Activated T-cell treated with anti-CD3 and anti-CD28 coated beads, Interleukin-2, amount 50 U/mL, for 4 hours (primary cell): ENCODE data around the gene FAM131A. TPM values are rescaled to one million over a fixed set of nuclear protein-coding genes. Genes with fewer than 3 reads are reported as not detected.

Experiments
- ATAC-seq, 2 donors: fragments of 200-7000 bp; cut with Tn5 transposase; one replicate each; pipeline ENCODE4 v1.10.0; 2021
- DNase-seq: peaks from one replicate; pipeline ENCODE4 v3.0.0-alpha.2; 2020
- H3K27me3 Mint-ChIP-seq: one replicate; pipeline ENCODE4 v1.8.0; 2021; ENCODE audit warnings: low read depth, mixed read lengths
- H3K36me3 Mint-ChIP-seq: one replicate; pipeline ENCODE4 v1.8.0; 2022; ENCODE audit warnings: mixed read lengths; ENCODE audit not compliant: insufficient read depth
- H3K4me1 Mint-ChIP-seq: one replicate; pipeline ENCODE4 v1.8.0; 2021; ENCODE audit warnings: low read depth, mixed read lengths
- H3K4me3 Mint-ChIP-seq: one replicate; pipeline ENCODE4 v1.8.0; 2021; ENCODE audit warnings: mild to moderate bottlenecking, moderate library complexity, mixed read lengths
- H3K9me3 Mint-ChIP-seq: one replicate; pipeline ENCODE4 v1.8.0; 2021; ENCODE audit warnings: mixed read lengths
- total RNA-seq, 3 donors: library from RNA; stranded (reverse); gene quantifications; one replicate each; pipeline ENCODE4 v1.2.1, GENCODE V29; 2021

FAM131A gene
- total RNA-seq, 3 donors from 2014 or later = 3.5 to 4.4 (median 3.7) TPM

GRCh38 chr3:184362668-184363546 is 25.5 kb downstream of the FAM131A start:
- H3K27me3 Mint-ChIP-seq = no peaks in the 10 kb centered on the region
- peak overlapping the region; percentile 99 for H3K4me3 Mint-ChIP-seq
- peak; percentile 83 to 84 for ATAC-seq
- H3K4me1 Mint-ChIP-seq = peaks cover 19% of the 10 kb centered on the region
- H3K36me3 Mint-ChIP-seq = peaks cover 23% of the 10 kb centered on the region
- DNase-seq = peak; percentile 90
- H3K9me3 Mint-ChIP-seq = no peaks in the 10 kb centered on the region

GRCh38 chr3:184366619-184367289 is 29.4 kb downstream of the FAM131A start:
- H3K4me1 Mint-ChIP-seq = peaks cover 18% of the 10 kb centered on the region
- no peak overlapping the region for H3K4me3 Mint-ChIP-seq
- no peaks in the 10 kb centered on the region for H3K27me3 Mint-ChIP-seq
- DNase-seq (no peak), ATAC-seq (no peak)
- H3K36me3 Mint-ChIP-seq = peaks cover 41% of the 10 kb centered on the region
- no peaks in the 10 kb centered on the region for H3K9me3 Mint-ChIP-seq

- Mint-ChIP-seq H3K4me1 (peaks cover 18% of the 10 kb centered on the region), H3K36me3 (peaks cover 41% of the 10 kb centered on the region), H3K9me3 (no peaks in the 10 kb centered on the region)
Measured at GRCh38 chr3:184368116-184368515, 30.7 kb downstream of the FAM131A start.

GRCh38 chr3:184368586-184369183 is 31.3 kb downstream of the FAM131A start:
- no peak for DNase-seq
- ATAC-seq = no peak
- H3K4me1 Mint-ChIP-seq = peaks cover 18% of the 10 kb centered on the region
- H3K4me3 Mint-ChIP-seq = no peak overlapping the region
- peaks cover 41% of the 10 kb centered on the region for H3K36me3 Mint-ChIP-seq
- no peaks in the 10 kb centered on the region for H3K27me3 Mint-ChIP-seq
- no peaks in the 10 kb centered on the region for H3K9me3 Mint-ChIP-seq

More at GRCh38 chr3:184368116-184368515, 30.7 kb downstream of the FAM131A start:
- no peak for ATAC-seq
- DNase-seq = no peak
- Mint-ChIP-seq H3K27me3 (no peaks in the 10 kb centered on the region), H3K4me3 (no peak overlapping the region)

GRCh38 chr3:184371570-184372018 is 34.2 kb downstream of the FAM131A start:
- H3K36me3 Mint-ChIP-seq = peaks cover 29% of the 10 kb centered on the region
- DNase-seq (peak; percentile 43), ATAC-seq (peak; percentile 94)
- no peaks in the 10 kb centered on the region for H3K9me3 Mint-ChIP-seq
- no peak overlapping the region for H3K4me3 Mint-ChIP-seq
- peaks cover 5% of the 10 kb centered on the region for H3K4me1 Mint-ChIP-seq
- H3K27me3 Mint-ChIP-seq = peaks cover 9% of the 10 kb centered on the region

GRCh38 chr3:184372296-184372821 is 35.0 kb downstream of the FAM131A start:
- ATAC-seq = no peak
- H3K36me3 Mint-ChIP-seq = peaks cover 22% of the 10 kb centered on the region
- H3K4me3 Mint-ChIP-seq = no peak overlapping the region
- H3K4me1 Mint-ChIP-seq = peaks cover 2% of the 10 kb centered on the region
- no peak for DNase-seq
- no peaks in the 10 kb centered on the region for H3K9me3 Mint-ChIP-seq
- H3K27me3 Mint-ChIP-seq = peaks cover 14% of the 10 kb centered on the region

GRCh38 chr3:184372911-184373310 is 35.5 kb downstream of the FAM131A start:
- DNase-seq (no peak), ATAC-seq (no peak)
- Mint-ChIP-seq H3K9me3 (no peaks in the 10 kb centered on the region), H3K4me3 (no peak overlapping the region), H3K27me3 (peaks cover 19% of the 10 kb centered on the region), H3K4me1 (peaks cover 2% of the 10 kb centered on the region), H3K36me3 (peaks cover 18% of the 10 kb centered on the region)

- no peak overlapping the region for H3K4me3 Mint-ChIP-seq
- DNase-seq = no peak
Measured at GRCh38 chr3:184373422-184373821, 36.0 kb downstream of the FAM131A start.

GRCh38 chr3:184375747-184376461 is 38.5 kb downstream of the FAM131A start:
- H3K27me3 Mint-ChIP-seq = peaks cover 38% of the 10 kb centered on the region
- ATAC-seq (no peak), DNase-seq (no peak)
- H3K9me3 Mint-ChIP-seq = no peaks in the 10 kb centered on the region
- no peaks in the 10 kb centered on the region for H3K36me3 Mint-ChIP-seq
- peaks cover 7% of the 10 kb centered on the region for H3K4me1 Mint-ChIP-seq
- no peak overlapping the region for H3K4me3 Mint-ChIP-seq

More at GRCh38 chr3:184373422-184373821, 36.0 kb downstream of the FAM131A start:
- Mint-ChIP-seq H3K36me3 (peaks cover 14% of the 10 kb centered on the region), H3K9me3 (no peaks in the 10 kb centered on the region), H3K4me1 (peaks cover 2% of the 10 kb centered on the region), H3K27me3 (peaks cover 24% of the 10 kb centered on the region)
- ATAC-seq = no peak

GRCh38 chr3:184377374-184377773 is 40.0 kb downstream of the FAM131A start:
- Mint-ChIP-seq H3K4me3 (no peak overlapping the region), H3K27me3 (peaks cover 50% of the 10 kb centered on the region), H3K36me3 (no peaks in the 10 kb centered on the region), H3K9me3 (no peaks in the 10 kb centered on the region), H3K4me1 (peaks cover 11% of the 10 kb centered on the region)
- ATAC-seq (no peak), DNase-seq (no peak)

- ATAC-seq (no peak), DNase-seq (no peak)
- Mint-ChIP-seq H3K27me3 (peaks cover 56% of the 10 kb centered on the region), H3K36me3 (no peaks in the 10 kb centered on the region), H3K9me3 (no peaks in the 10 kb centered on the region), H3K4me1 (peaks cover 11% of the 10 kb centered on the region), H3K4me3 (peak within 1 kb of the TSS; percentile 58)
Measured at GRCh38 chr3:184377882-184378445, 40.6 kb downstream of the FAM131A start, which contains the start of gene THPO. Gene THPO, minus strand, starts transcription at chr3:184378207. Its CDS starts 1,948 bp downstream, at chr3:184376259.

- peaks cover 11% of the 10 kb centered on the region for H3K4me1 Mint-ChIP-seq
- no peaks in the 10 kb centered on the region for H3K36me3 Mint-ChIP-seq
- no peaks in the 10 kb centered on the region for H3K9me3 Mint-ChIP-seq
- H3K4me3 Mint-ChIP-seq = peak overlapping the region; percentile 58
- ATAC-seq = no peak
- peaks cover 57% of the 10 kb centered on the region for H3K27me3 Mint-ChIP-seq
- DNase-seq = no peak
Measured at GRCh38 chr3:184378651-184379357, 41.4 kb downstream of the FAM131A start.
